ENCODE data around the gene SMAD7.

Gene SMAD7

DNA sequence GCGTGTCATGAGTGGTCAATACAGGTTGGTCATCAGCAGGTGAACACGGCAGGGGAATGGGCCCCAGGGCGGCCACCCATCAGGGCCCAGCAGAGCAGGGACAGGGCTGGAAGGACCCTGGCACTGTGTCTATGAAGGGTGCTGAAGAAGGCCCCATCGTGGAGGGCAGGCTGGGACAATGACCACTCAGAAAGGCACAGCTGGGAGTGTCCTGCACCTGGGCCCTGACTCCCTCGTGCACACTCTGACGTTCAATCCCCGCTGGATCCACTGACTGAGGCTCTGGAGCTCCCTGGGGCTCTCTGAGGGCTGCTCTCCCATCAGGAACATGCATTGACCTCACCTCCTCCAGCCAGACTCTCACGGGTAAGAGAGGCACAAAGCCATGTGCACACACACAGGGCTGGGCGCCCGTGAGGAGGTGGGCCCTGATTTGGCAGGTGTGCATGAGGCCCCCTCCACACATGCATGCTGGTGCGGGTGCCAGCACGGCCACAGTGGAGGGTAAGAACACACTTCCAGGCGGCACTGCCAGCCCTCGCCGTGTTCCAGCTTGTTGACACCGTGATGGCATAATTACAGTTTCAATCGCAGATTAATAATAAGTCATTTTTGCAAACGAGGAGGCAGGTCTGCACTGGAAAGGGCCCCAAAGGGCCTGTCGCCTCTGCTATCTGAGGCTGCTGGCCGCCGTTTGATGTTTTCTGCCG, 58.5 kb downstream of the SMAD7 start:
- DNase-seq = no peak

DNA sequence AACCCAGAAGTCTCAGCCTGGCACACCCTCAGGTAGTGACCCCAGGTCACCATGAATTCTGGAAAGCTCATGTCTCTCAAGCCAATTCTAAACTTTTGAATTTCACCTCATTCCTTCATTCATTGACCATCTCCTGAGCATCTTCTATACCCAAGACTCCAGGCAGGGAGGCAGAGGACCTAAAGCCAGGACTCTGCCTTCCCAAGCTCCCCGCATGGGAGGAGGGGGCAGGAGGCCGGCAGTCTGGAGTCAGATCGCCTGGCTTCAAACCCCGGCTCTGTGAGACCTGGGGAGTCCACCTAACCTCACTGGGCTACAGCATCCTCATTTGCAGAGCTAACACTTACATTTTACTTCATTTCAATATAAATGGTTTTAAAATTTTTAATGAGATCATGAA, 59.0 kb downstream of the SMAD7 start:
- no peak for DNase-seq

DNA sequence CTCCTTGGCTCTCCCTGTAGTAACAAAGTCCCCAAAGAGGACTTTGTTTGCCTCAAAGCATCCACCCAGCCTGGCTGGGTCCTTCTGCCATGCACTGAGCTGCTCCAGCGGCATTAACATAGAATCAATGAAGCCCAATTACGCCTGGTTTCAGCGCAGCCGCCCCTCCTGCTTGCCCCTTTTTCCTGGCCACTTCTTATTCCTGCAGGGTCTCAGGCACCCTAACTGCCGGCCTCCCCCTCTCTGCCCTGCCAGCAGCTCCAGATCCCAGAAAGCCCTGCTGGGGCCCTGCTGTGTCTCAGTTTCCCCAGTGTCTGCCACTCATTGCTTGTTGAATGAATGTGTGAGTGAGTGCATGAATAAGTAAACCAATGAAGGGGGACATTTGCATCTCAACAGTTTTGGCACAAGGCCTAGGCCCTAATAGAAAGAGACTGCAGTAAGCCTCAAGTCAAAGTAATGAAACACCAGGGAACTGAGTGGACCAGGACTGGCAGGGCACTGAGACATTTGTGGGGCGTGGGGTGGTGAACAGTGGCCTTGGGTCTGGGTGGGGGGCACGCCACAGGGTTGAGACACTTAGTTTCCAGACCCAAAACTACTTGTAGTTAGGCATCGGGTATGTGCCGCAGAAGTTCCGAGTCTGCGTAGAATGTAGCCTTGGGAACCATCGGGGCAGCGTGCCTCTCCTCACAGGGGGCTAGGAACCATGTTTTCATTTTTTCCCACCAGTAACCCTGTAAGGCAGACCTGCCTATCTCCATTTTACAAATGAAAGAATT, 60.6 kb downstream of the SMAD7 start:
- DNase-seq = no peak

DNA sequence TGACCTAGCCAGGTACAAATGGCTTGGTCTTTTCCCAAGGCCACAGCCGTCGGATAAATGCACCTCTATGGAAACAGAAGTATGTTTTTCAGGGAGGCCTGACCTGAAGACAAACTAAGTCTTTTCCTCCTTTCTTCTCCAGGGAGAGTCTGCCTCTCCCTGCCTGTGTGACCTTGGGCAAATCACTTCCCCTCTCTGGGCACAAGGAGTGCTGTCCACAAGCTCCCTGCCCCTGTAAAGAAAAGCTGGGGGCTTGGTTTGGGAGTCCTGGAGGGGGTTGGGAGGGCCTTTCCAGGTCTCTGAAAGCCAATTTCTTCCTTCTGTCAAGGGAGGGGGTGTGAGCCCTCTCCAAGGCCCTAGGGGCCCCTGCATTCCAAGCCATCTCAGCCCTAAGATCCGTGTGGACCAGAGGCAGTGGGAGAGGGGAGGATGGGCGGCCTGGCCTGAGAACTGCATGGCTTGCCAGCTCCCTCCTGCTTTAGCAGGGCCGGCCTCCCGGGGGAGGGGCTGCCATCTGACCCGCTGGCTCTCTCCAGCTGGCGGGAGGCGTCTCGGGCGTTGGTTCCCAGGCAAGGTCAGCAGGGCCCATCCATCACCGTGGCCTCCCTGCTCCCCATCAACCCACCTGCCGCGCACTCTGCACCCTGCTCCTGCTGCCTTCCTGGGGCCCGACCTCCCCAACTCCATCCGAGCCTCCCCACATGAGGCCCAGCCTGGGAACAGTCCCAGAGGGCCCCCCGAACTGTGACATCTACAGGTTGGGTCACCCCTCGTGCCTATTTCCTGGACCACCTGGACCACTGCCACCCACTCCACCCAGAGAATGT, 61.4 kb downstream of the SMAD7 start:
- no peak for DNase-seq

DNA sequence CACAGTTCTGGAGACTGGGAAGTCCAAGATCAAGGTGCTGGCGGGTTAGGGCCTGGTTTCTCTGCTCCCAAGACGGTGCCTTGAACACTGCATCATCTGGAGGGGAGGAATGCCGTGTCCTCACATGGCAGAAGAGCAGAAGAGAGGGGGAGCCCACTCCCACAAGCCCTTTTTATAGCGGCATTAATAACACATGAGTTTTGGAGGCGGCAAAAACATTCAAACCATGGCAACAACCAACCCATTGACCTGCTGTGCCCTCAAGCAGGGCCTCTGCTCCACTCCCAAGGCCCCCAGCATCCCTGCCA, 62.0 kb downstream of the SMAD7 start:
- no peak for DNase-seq

DNA sequence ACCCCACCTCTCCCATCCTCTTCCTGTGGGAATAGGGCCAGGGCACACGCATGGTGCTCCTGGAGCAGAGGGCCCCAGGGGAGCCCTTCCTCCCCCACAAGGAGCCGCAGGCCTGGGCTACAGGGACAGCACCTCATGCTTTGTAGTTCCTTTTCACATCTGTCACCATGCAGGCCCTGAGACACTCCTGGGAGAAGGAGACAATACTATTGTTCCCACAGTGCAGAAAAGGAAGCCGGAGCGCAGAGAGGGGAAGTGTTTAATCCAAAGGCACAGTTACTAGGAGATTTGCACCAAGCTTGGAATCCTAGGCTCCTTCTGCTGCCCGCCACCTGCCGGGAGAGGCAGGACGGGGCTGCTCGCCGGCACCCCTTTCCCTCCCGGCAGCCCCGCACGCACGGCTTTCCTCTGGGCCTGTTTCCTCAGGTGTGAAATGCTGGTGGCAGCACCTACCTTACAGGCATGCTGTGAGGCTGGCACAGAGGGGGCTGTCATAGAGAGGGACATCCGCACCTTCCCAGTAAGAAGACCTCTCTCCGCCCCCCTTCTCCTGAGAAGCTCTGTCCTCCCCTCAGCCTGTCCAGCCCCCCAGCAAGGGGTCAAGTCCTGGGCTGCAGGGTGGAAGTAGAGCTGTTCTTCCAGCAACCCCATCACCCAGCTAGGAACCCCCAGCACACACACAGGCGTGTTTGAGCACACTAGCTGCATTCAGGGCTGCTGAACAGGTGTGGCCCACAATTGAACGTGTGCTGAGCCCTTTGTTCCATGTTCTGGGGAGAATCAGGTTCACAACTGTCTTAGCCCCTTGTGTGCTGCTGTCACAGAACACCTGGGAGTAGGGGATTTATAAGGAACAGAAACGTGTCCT, 62.6 kb downstream of the SMAD7 start:
- DNase-seq = no peak

GRCh38 chr18:48887294-48887904, 63.4 kb downstream of the SMAD7 start:
- DNase-seq = no peak

GRCh38 chr18:48886520-48887293, 64.1 kb downstream of the SMAD7 start:
- no peak for DNase-seq

GRCh38 chr18:48885924-48886400, 64.8 kb downstream of the SMAD7 start:
- DNase-seq = no peak

- no peak for DNase-seq
Observed at GRCh38 chr18:48885266-48885923, 65.4 kb downstream of the SMAD7 start.

GRCh38 chr18:48884771-48885170, 66.0 kb downstream of the SMAD7 start:
- DNase-seq = no peak

- DNase-seq = no peak
Observed at GRCh38 chr18:48884306-48884705, 66.5 kb downstream of the SMAD7 start.

GRCh38 chr18:48882379-48882778, 68.4 kb downstream of the SMAD7 start:
- DNase-seq = no peak

GRCh38 chr18:48880931-48881330, 69.8 kb downstream of the SMAD7 start:
- DNase-seq = no peak

- DNase-seq = no peak
Observed at GRCh38 chr18:48879008-48879431, 71.7 kb downstream of the SMAD7 start.

- DNase-seq = no peak
Observed at GRCh38 chr18:48878471-48878870, 72.3 kb downstream of the SMAD7 start.

DNA sequence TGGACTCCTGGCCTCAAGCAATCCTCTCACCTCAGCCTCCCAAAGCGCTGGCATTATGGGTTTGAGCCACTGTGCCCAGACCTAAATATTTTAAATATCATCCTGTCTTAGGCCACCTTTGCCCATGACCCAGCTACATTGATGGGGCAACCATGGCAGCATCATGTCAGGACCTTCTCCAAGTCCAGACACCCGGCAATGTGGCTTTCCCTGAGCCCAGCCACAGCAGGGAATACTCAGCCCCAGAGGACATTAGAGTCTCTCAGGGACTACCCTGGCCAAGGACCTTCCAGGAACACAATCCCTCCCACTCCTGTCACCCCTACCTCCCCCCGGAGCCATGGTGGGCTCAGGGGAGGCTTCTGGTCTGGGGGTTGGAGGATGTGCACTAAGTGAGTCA, 72.8 kb downstream of the SMAD7 start:
- no peak for DNase-seq

DNA sequence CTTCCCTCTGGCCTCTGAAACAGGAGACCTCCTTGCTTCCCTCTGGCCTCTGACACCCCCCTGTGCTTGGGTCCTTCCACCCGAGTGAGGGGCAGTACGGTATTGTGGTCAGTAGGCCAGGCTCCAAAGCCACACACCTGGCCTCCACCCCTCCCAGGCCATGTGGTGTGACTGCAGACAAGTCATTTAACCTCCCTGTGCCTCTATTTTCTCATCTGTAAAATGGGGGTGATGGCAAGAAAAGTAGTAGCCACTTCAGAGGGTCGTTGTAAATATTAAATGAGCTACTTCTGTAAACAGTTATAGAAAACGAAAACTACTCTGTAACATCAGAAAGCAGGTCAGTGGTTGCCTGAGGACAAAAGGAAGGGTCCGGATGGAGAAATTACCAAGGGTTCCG, 74.2 kb downstream of the SMAD7 start:
- no peak for DNase-seq

GRCh38 chr18:48875942-48876511, 74.7 kb downstream of the SMAD7 start:
- DNase-seq = no peak

DNA sequence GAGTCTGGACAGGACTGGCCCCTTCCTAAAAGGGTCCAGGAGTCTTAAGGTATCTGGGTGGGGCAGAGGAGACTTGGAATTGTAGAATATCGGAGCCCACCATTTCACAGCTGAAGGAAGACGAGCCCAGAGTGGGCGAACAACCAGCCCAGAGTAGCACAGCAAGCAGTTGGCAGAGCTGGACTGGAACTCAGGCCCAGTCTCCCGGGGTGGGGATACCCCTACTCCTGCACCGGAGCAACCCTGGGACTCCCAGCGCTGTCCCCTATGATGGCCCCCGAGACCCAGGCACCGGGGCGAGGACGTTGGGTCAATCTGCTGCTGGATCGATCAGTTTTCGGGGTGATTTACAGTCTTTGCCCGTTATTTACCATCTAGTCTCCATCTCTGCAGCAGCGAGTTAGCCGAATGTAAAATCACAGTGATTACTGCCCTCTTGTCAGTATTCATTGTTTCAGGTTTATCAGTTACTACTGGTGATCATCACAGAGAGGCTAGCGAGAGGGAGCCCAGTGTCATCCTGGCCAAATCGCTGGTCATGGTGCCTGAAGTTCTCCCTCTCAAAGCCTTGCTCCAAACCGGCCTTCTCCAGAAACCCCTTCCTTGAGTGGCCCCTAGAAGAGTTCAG, 75.3 kb downstream of the SMAD7 start:
- DNase-seq = no peak

Measured in activated CD4-positive, alpha-beta T cell treated with anti-CD3 and anti-CD28 coated beads, Interleukin-2, amount 50 U/mL, for 16 hours (primary cell).